Inflammatory macrophage treated with lipopolysaccharide for 1 hour (primary cell): ENCODE measurements around the gene TLCD2.
"Not testable (repeated sequence)": the region's sequence is repeated elsewhere in the genome, so short reads cannot be mapped to it uniquely, and the experiment has no call there.

Source experiments
- DNase-seq, 2 donors: peaks; one replicate each; pipeline ENCODE4 v3.0.0-alpha.2; 2020 to 2022

TLCD2 gene

GRCh38 chr17:1716076-1716911 is 6.1 kb upstream of the TLCD2 start:
- DNase-seq, result peak; percentile 99 to 100

- DNase-seq, result no peak
These were observed 5.6 kb upstream of the TLCD2 start for GRCh38 chr17:1715803-1716075.

- DNase-seq, result peak; percentile 65 to 71
These were observed 5.0 kb upstream of the TLCD2 start for GRCh38 chr17:1714980-1715802.

GRCh38 chr17:1714427-1714979 is 4.3 kb upstream of the TLCD2 start:
- DNase-seq, result peak; percentile 75 to 89

GRCh38 chr17:1713878-1714426 is 3.8 kb upstream of the TLCD2 start:
- no peak for DNase-seq

GRCh38 chr17:1713160-1713877 is 3.1 kb upstream of the TLCD2 start:
- no peak for DNase-seq

- no peak for DNase-seq
These were observed 2.1 kb upstream of the TLCD2 start for GRCh38 chr17:1712271-1712670.

- no peak for DNase-seq
These were observed 1.6 kb upstream of the TLCD2 start for GRCh38 chr17:1711804-1712203.

- DNase-seq, result no peak
These were observed 803 bp upstream of the TLCD2 start for GRCh38 chr17:1710807-1711553.

- peak in 1 of 2 donors; percentile 39 for DNase-seq
These were observed 700 bp downstream of the TLCD2 start for GRCh38 chr17:1709403-1709951.

- DNase-seq, result not testable (repeated sequence)
These were observed 1.3 kb downstream of the TLCD2 start for GRCh38 chr17:1708791-1709346.

GRCh38 chr17:1707107-1707506 is 3.1 kb downstream of the TLCD2 start:
- DNase-seq, result no peak

- DNase-seq, result no peak
These were observed 5.2 kb downstream of the TLCD2 start for GRCh38 chr17:1705004-1705403.

- no peak for DNase-seq
These were observed 7.1 kb downstream of the TLCD2 start for GRCh38 chr17:1703063-1703462.

- not testable (repeated sequence) for DNase-seq
These were observed 10.3 kb downstream of the TLCD2 start for GRCh38 chr17:1699891-1700290.

GRCh38 chr17:1697681-1698080 is 12.5 kb downstream of the TLCD2 start:
- DNase-seq, result no peak

GRCh38 chr17:1695365-1695764 is 14.8 kb downstream of the TLCD2 start:
- no peak for DNase-seq

GRCh38 chr17:1693339-1693738 is 16.8 kb downstream of the TLCD2 start:
- no peak for DNase-seq

- DNase-seq, result no peak
These were observed 19.5 kb downstream of the TLCD2 start for GRCh38 chr17:1690544-1691221.

GRCh38 chr17:1688405-1688804 is 21.8 kb downstream of the TLCD2 start:
- DNase-seq, result not testable (repeated sequence)

- no peak for DNase-seq
These were observed 24.1 kb downstream of the TLCD2 start for GRCh38 chr17:1686086-1686485.
